ENCODE results near the gene WIPF2.
A peak's percentile ranks its signal among the peaks of the same experiment; 100 is the strongest.

WIPF2 gene

DNA sequence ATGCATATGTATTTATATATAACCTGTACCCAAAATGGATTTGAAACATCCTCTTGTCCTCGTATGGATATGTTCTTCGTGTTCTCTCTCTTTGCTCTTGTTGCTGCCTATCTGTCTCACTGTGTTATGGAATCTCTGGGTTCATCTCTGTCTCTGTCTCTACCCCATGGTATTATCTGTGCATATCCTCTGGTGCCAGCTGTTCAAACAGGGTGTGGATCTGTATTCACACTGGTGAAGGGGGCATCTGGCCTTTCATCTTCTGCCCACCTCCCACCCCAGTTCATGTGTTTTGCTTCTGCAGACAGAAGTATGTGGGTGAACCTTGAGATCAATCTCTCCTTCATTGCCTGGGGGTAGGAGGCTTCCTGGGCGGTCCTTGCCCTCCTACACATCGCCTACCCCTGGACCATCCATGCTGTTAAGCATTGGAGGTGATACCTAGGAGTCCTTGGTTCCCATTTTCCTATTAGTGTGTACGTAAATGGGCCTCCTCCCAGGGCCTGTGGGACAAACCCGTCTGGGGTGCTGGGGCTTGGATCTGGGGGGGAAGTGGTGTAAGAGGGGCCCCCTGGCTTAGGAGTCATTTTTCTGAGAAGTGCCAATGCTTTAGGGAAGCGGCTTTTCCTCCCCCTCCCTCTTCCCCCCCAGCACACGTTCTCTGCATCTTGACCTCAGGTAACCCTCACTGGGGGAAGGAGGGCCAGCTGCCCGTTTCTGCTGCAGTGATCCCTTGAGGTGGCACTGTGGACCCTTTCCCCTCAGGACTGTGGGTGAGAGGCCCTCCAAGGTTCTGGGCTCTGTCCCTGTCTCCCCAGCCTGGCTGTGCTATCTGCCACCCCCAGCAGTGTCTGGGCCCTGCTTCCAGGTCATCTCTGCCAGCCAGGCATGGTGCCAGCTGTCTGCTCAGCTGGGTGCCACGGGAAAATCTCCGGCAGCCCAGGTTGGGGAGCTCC, 111.0 kb downstream of the WIPF2 start:
- DNase-seq: peak; percentile 85

DNA sequence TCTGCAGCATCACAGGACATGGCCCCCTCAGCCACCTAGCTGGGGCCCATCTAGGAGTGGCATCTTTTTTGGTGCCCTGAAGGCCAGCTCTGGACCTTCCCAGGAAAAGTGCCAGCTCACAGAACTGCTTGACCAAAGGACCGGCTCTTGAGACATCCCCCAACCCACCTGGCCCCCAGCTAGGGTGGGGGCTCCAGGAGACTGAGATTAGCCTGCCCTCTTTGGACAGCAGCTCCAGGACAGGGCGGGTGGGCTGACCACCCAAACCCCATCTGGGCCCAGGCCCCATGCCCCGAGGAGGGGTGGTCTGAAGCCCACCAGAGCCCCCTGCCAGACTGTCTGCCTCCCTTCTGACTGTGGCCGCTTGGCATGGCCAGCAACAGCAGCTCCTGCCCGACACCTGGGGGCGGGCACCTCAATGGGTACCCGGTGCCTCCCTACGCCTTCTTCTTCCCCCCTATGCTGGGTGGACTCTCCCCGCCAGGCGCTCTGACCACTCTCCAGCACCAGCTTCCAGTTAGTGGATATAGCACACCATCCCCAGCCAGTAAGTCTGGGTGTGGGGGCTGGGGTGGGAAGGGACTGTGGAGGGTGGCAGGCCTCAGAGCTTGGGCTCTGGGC, 111.9 kb downstream of the WIPF2 start:
- no peak for DNase-seq

DNA sequence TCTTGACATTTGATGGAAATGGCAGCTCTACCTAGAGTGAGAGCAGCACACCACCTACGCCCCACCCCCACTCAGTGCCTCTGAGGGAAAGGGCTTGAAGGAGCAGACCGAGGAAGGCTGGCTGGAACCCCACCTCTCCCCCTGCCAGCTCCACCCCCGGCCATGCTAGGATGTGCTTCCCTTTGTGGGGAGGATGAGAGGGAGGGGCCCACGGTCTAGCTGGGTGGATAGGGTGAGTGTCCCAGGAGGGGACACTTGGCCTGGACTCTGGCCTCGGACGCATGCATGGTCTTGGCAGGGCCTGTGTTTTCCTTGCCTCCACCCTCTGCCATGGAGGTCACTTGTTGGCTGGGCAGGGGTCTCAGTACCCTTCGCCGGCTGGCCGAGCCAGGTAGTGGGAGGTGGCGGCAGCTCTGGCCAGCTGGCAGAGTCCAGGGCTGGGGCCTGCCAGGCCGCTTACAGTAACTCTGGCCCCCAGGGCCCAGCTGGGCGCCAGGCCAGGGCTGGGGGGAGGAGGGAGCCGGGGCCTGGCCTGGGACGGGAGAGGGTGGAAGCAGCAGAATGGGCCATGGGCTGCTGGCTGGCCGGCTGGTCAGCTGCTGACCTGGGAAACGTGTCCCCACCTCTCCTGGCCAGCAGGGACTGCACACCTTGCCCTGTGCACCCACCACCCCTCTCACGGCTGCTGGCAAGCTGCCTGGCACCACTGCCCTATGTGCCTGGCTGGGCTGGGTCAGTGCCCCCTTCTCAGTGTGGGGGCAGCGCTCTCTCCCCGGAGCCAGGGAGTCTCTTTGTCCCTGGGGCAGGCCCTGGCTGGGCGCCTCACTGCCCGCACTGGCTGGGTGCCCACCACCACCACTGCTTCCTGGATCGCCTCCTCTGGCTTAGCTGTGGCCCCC, 112.9 kb downstream of the WIPF2 start:
- no peak for DNase-seq
